Tibial nerve (tissue), 4 donors: ENCODE measurements around the gene PRKAG2. TPM values are rescaled to one million over a fixed set of nuclear protein-coding genes. Genes with fewer than 3 reads are reported as not detected.

ENCODE experiments used
- DNase-seq, 2 donors: peaks; one replicate each; pipeline ENCODE4 v3.0.0-alpha.2; 2019; ENCODE audit warnings: low spot score in 2 of 2
- H3K27ac ChIP-seq, 4 donors: fragments of 200-600 bp; sonication (generic) in 3 of 4; one replicate each; pipeline ENCODE4 v1.5.1; 2017 to 2019; ENCODE audit warnings: mild to moderate bottlenecking in 1 of 4
- H3K27me3 ChIP-seq, 2 donors: fragments of 200-600 bp; sonication (generic) in 1 of 2; one replicate each; pipeline versions ENCODE4 v1.5.1 to v1.6.0; 2017 to 2019
- H3K36me3 ChIP-seq, 3 donors: fragments of 200-600 bp; sonication (generic); one replicate each; pipeline ENCODE4 v1.5.1; 2018 to 2019
- H3K4me1 ChIP-seq, 4 donors: fragments of 200-600 bp; sonication (generic) in 3 of 4; one replicate each; pipeline ENCODE4 v1.5.1; 2017 to 2019
- H3K4me3 ChIP-seq, 4 donors: fragments of 200-600 bp; sonication (generic) in 3 of 4; one replicate each; pipeline ENCODE4 v1.5.1; 2017 to 2019; ENCODE audit warnings: mild to moderate bottlenecking in 1 of 4, moderate library complexity in 1 of 4
- H3K9me3 ChIP-seq, 4 donors: fragments of 200-600 bp; sonication (generic) in 3 of 4; one replicate each; pipeline ENCODE4 v1.5.1; 2017 to 2019
- EP300 ChIP-seq, 2 donors: sonication (generic); formaldehyde crosslinking; IDR thresholded peaks; one replicate each; pipeline ENCODE4 v1.6.1; 2017; ENCODE audit warnings: antibody characterized with exemption in 2 of 2, mild to moderate bottlenecking in 1 of 2
- POLR2A ChIP-seq, 2 donors: fragments of 450-650 bp; IDR thresholded peaks; one replicate each; pipeline ENCODE4 v1.6.1; 2017; ENCODE audit warnings: antibody characterized with exemption in 2 of 2, mild to moderate bottlenecking in 2 of 2, moderate library complexity in 2 of 2
- WGBS, 2 donors: methylation state at CpG; one replicate each; pipeline ENCODE4 v1.1.5; 2018; 5-methylcytosine and 5-hydroxymethylcytosine counted together
- total RNA-seq, 4 donors: library from RNA; depleted of rRNA; stranded (reverse); fragments of >200 nt; gene quantifications; one replicate each; pipeline ENCODE4 v1.1.0, GENCODE V29; 2016
- TF ChIP-seq, protein P1 (sequence below), 5 experiments: fragments of 200-600 bp in 3 of 5; fragments of 450-650 bp in 2 of 5; sonication (generic) in 3 of 5; IDR thresholded peaks; one replicate each; pipeline ENCODE4 v1.5.1; 2016 to 2019; ENCODE audit warnings: antibody characterized with exemption in 5 of 5, mild to moderate bottlenecking in 3 of 5, moderate library complexity in 2 of 5

The PRKAG2 gene
- total RNA-seq, 4 donors from 2014 or later = 24.5 to 82.6 (median 38.3) TPM

- H3K27ac ChIP-seq = no peak overlapping the region
- no peaks in the 10 kb centered on the region for H3K9me3 ChIP-seq
- H3K36me3 ChIP-seq = peaks cover 0 to 29% (median 0%) of the 10 kb centered on the region in 3 donors
- H3K27me3 ChIP-seq = no peaks in the 10 kb centered on the region
- 90 to 96% methylated on average over 2 of the region's 2 CpGs for WGBS, 2 donors
- DNase-seq = no peak
- H3K4me1 ChIP-seq = no peaks in the 10 kb centered on the region
- TF ChIP-seq, protein P1, sequence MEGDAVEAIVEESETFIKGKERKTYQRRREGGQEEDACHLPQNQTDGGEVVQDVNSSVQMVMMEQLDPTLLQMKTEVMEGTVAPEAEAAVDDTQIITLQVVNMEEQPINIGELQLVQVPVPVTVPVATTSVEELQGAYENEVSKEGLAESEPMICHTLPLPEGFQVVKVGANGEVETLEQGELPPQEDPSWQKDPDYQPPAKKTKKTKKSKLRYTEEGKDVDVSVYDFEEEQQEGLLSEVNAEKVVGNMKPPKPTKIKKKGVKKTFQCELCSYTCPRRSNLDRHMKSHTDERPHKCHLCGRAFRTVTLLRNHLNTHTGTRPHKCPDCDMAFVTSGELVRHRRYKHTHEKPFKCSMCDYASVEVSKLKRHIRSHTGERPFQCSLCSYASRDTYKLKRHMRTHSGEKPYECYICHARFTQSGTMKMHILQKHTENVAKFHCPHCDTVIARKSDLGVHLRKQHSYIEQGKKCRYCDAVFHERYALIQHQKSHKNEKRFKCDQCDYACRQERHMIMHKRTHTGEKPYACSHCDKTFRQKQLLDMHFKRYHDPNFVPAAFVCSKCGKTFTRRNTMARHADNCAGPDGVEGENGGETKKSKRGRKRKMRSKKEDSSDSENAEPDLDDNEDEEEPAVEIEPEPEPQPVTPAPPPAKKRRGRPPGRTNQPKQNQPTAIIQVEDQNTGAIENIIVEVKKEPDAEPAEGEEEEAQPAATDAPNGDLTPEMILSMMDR (IDR thresholded peaks at IDR 0.05) = no peak
- no peak for TF ChIP-seq POLR2A (IDR thresholded peaks at IDR 0.05)
- no peak for TF ChIP-seq EP300 (IDR thresholded peaks at IDR 0.05)
- no peak overlapping the region for H3K4me3 ChIP-seq
Measured at GRCh38 chr7:151572136-151572535, 304.8 kb downstream of the PRKAG2 start.

DNA sequence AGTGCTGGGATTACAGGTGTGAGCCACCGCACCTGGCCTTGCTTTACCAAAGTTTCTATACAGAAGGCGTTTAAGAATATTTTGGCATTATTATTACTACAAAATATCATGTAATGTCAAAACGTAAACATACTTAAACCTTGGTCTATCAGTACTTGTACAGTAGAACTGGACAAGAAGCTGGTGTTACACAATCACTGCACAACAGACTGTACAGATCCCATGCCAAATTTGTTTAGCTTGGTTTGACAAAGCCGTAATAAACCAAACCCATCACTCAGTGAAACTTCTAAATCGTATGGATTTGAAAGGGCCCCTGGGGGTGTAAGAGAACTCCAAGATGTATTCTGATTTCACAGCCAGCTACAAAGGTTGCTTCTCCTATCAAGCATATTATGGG lies 305.4 kb downstream of the PRKAG2 start:
- WGBS, 2 donors = 86% methylated on average over 5 of the region's 5 CpGs

GRCh38 chr7:151570366-151570915 lies 306.5 kb downstream of the PRKAG2 start:
- H3K9me3 ChIP-seq = no peaks in the 10 kb centered on the region
- H3K27me3 ChIP-seq = no peaks in the 10 kb centered on the region
- H3K27ac ChIP-seq = no peak overlapping the region
- TF ChIP-seq, protein P1 (IDR thresholded peaks at IDR 0.05) = peak in 4 of 5 experiments; percentile 15 to 52 (median 36)
- TF ChIP-seq POLR2A (IDR thresholded peaks at IDR 0.05) (no peak), EP300 (IDR thresholded peaks at IDR 0.05) (no peak)
- no peak overlapping the region for H3K4me3 ChIP-seq
- H3K36me3 ChIP-seq = peaks cover 0 to 23% (median 0%) of the 10 kb centered on the region in 3 donors
- DNase-seq = no peak
- no peaks in the 10 kb centered on the region for H3K4me1 ChIP-seq

More for the DNA sequence above, 305.4 kb downstream of the PRKAG2 start:
- H3K9me3 ChIP-seq = no peaks in the 10 kb centered on the region
- H3K4me1 ChIP-seq = no peaks in the 10 kb centered on the region
- H3K36me3 ChIP-seq = peaks cover 0 to 29% (median 0%) of the 10 kb centered on the region in 3 donors
- H3K27me3 ChIP-seq = no peaks in the 10 kb centered on the region
- TF ChIP-seq POLR2A (IDR thresholded peaks at IDR 0.05) (no peak), EP300 (IDR thresholded peaks at IDR 0.05) (no peak)
- TF ChIP-seq, protein P1 (IDR thresholded peaks at IDR 0.05) = no peak
- H3K4me3 ChIP-seq = no peak overlapping the region
- no peak for DNase-seq
- H3K27ac ChIP-seq = no peak overlapping the region

DNA sequence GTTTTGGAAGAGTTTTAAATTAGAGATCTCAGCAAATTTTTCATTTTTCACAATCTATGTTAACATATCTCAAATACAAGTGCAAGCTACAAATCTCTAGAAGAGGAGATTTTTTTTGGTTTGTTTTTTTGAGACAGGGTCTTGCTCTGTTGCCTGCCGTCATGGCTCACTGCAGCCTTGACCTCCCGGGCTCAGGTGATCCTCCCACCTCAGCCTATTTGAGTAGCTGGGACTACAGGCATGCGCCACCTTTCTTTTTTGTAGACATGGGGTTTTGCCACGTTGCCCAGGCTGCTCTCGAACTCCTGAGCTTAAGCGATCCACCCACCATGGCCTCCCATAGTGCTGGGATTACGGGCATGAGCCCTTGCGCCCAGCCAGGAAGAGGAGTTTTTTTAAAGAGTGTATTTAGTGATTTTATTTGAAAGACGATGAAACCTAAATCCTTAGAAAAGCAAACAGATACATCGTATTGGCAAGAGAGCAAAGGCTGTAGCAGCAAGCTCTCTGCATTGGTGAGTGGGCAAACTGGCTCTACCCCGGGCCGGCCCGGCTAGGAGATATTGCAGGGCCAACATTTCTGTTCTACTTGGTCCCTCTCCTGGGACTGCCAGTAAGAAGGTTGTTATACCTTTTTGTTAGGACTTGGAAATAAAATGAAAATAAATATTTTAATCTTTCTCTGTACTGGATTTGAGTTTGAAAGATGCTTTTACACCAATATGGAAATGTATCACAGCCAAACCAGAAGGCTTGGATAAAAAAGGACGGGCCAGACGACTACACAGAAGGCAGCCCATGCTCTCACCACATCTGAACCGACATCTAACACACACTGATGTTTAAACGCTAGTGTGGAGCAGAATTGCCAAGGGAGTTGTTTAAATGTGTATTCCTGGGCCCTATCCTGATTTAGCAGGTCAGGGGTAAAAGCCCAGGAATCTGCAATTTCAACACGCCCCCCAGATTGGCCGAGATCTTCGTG lies 307.7 kb downstream of the PRKAG2 start:
- H3K27me3 ChIP-seq = no peaks in the 10 kb centered on the region
- H3K9me3 ChIP-seq = no peaks in the 10 kb centered on the region
- H3K27ac ChIP-seq = no peak overlapping the region
- no peak overlapping the region for H3K4me3 ChIP-seq
- no peak for DNase-seq
- no peaks in the 10 kb centered on the region for H3K4me1 ChIP-seq
- peaks cover 0 to 30% (median 0%) of the 10 kb centered on the region in 3 donors for H3K36me3 ChIP-seq
- 88 to 91% methylated on average over 20 of the region's 20 CpGs for WGBS, 2 donors
- TF ChIP-seq EP300 (IDR thresholded peaks at IDR 0.05) (no peak), POLR2A (IDR thresholded peaks at IDR 0.05) (no peak)
- TF ChIP-seq, protein P1 (IDR thresholded peaks at IDR 0.05) = no peak

DNA sequence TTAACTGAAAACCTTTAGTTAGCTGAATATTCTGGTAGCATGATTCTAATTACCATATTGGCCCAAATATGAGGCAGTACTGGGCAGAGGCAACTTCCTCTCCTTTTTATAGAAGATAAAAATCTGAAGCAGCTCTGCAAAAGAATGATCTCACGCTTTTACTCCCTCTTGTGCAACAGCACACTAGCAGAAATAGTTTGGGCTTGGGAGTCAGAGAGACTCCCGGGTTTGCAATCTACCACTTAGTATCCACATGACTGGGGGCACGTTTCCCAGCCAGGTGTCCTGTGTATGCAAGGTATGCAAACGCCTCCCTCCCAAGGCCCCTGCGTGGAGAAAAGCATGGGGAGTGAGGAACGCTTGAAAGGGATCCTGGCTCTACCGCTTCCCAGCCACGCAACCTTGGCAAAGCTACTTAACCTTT lies 310.0 kb downstream of the PRKAG2 start:
- DNase-seq = no peak
- 59 to 67% methylated on average over 8 of the region's 8 CpGs for WGBS, 2 donors
- H3K36me3 ChIP-seq = peaks cover 0 to 44% (median 0%) of the 10 kb centered on the region in 3 donors

More for the DNA sequence above, 310.0 kb downstream of the PRKAG2 start:
- Histone ChIP-seq H3K4me1 (no peaks in the 10 kb centered on the region), H3K27me3 (no peaks in the 10 kb centered on the region), H3K4me3 (no peak overlapping the region), H3K27ac (peak overlapping the region in 1 of 4 donors; percentile 18), H3K9me3 (no peaks in the 10 kb centered on the region)
- TF ChIP-seq, protein P1 (IDR thresholded peaks at IDR 0.05) = no peak
- TF ChIP-seq EP300 (IDR thresholded peaks at IDR 0.05) (no peak), POLR2A (IDR thresholded peaks at IDR 0.05) (no peak)
